HEK293 (cell line): ENCODE data around the gene LTBP1.

Experiments used
- CTCF ChIA-PET: fragments of 350-600 bp; formaldehyde crosslinking; extraction: SDS; loops from one replicate; lab custom pipeline; 2021; ENCODE audit warnings: antibody characterized with exemption; lab: Yijun Ruan, JAX
- POLR2A ChIA-PET: fragments of 300-600 bp; formaldehyde crosslinking; extraction: SDS; loops from one replicate; lab custom pipeline; 2020; ENCODE audit warnings: antibody characterized with exemption, inconsistent platforms; lab: Yijun Ruan, JAX
- H3K27ac ChIP-seq: fragments of 200-500 bp; sonication (Bioruptor generic); 2 replicates; pipeline ENCODE4 v1.5.1; 2014; ENCODE audit warnings: low read depth, low read length, control low read depth, inconsistent platforms; ENCODE audit errors: extremely low read depth
- H3K36me3 ChIP-seq, 2 experiments: fragments of 200-500 bp in 1 of 2; sonication (Bioruptor generic) in 1 of 2; 1 replicate in 1 of 2; 2 replicates in 1 of 2; pipeline ENCODE4 v1.5.1; 2014 to 2017; ENCODE audit warnings: inconsistent platforms in 2 of 2, low read length in 2 of 2; ENCODE audit not compliant: control insufficient read depth in 2 of 2, insufficient read depth in 1 of 2
- H3K4me1 ChIP-seq: fragments of 200-500 bp; sonication (Bioruptor generic); 2 replicates; pipeline ENCODE4 v1.5.1; 2014; ENCODE audit warnings: mild to moderate bottlenecking, low read length, inconsistent platforms; ENCODE audit not compliant: control insufficient read depth, insufficient read depth
- H3K4me3 ChIP-seq: 2 replicates; pipeline ENCODE4 v1.5.1; 2011; ENCODE audit warnings: low read depth, mild to moderate bottlenecking, control low read depth, low read length, moderate library complexity
- H3K9me3 ChIP-seq: fragments of 200-500 bp; sonication (Bioruptor generic); 2 replicates; pipeline ENCODE4 v1.5.1; 2014; ENCODE audit warnings: low read depth, low read length, inconsistent platforms; ENCODE audit not compliant: control insufficient read depth, insufficient read depth
- HIC1 ChIP-seq: fragments of 450-650 bp; formaldehyde crosslinking; IDR thresholded peaks from 2 replicates; pipeline ENCODE4 v1.5.1; 2016; ENCODE audit warnings: missing biosample characterization, missing genetic modification characterization
- PRDM4 ChIP-seq: fragments of 450-650 bp; formaldehyde crosslinking; IDR thresholded peaks from 2 replicates; pipeline ENCODE4 v1.5.1; 2017; ENCODE audit warnings: missing biosample characterization, missing genetic modification characterization
- ZBTB49 ChIP-seq: fragments of 450-650 bp; formaldehyde crosslinking; IDR thresholded peaks from 2 replicates; pipeline ENCODE4 v1.5.1; 2016; ENCODE audit warnings: missing biosample characterization, missing genetic modification characterization, low read depth
- ZIC2 ChIP-seq: fragments of 450-650 bp; formaldehyde crosslinking; IDR thresholded peaks from 2 replicates; pipeline ENCODE4 v1.5.1; 2016; ENCODE audit warnings: missing biosample characterization, missing genetic modification characterization
- ZNF155 ChIP-seq: fragments of 450-650 bp; formaldehyde crosslinking; IDR thresholded peaks from 2 replicates; pipeline ENCODE4 v1.5.1; 2016; ENCODE audit warnings: missing biosample characterization, missing genetic modification characterization
- ZNF302 ChIP-seq: fragments of 450-650 bp; formaldehyde crosslinking; IDR thresholded peaks from 2 replicates; pipeline ENCODE4 v1.5.1; 2016; ENCODE audit warnings: missing biosample characterization, missing genetic modification characterization, low read depth
- ZNF426 ChIP-seq: fragments of 450-650 bp; formaldehyde crosslinking; IDR thresholded peaks from 2 replicates; pipeline ENCODE4 v1.5.1; 2017; ENCODE audit warnings: missing biosample characterization, missing genetic modification characterization, mild to moderate bottlenecking, inconsistent platforms, moderate library complexity
- ZNF518A ChIP-seq: fragments of 450-650 bp; formaldehyde crosslinking; conservative IDR thresholded peaks from 2 replicates; pipeline ENCODE4 v1.5.1; 2016; ENCODE audit warnings: low read depth, missing biosample characterization, missing genetic modification characterization
- ZNF521 ChIP-seq: fragments of 450-650 bp; formaldehyde crosslinking; IDR thresholded peaks from 2 replicates; pipeline ENCODE4 v1.5.1; 2017; ENCODE audit warnings: missing biosample characterization, mild to moderate bottlenecking, missing genetic modification characterization
- ZNF585B ChIP-seq: fragments of 450-650 bp; formaldehyde crosslinking; IDR thresholded peaks from 2 replicates; pipeline ENCODE4 v1.5.1; 2016; ENCODE audit warnings: missing biosample characterization, missing genetic modification characterization
- ZNF621 ChIP-seq: fragments of 450-650 bp; formaldehyde crosslinking; IDR thresholded peaks from 2 replicates; pipeline ENCODE4 v1.5.1; 2017; ENCODE audit warnings: missing biosample characterization, missing genetic modification characterization
- ZNF747 ChIP-seq: fragments of 450-650 bp; formaldehyde crosslinking; IDR thresholded peaks from 2 replicates; pipeline ENCODE4 v1.5.1; 2016; ENCODE audit warnings: missing biosample characterization, missing genetic modification characterization
- TF ChIP-seq, protein P1 (sequence below): sonication (generic); formaldehyde crosslinking; IDR thresholded peaks from 2 replicates; pipeline ENCODE4 v1.8.1; 2022; ENCODE audit warnings: mild to moderate bottlenecking, moderate library complexity, missing genetic modification reagents
- TF ChIP-seq, protein P2 (sequence below): fragments of 450-650 bp; formaldehyde crosslinking; IDR thresholded peaks from 2 replicates; pipeline ENCODE4 v1.5.1; 2016; ENCODE audit warnings: missing biosample characterization, missing genetic modification characterization, borderline replicate concordance

Gene LTBP1

GRCh38 chr2:33180915-33181314 lies 234.2 kb downstream of the LTBP1 start:
- no peak for TF ChIP-seq ZNF302 (tag by site-specific recombination)
- TF ChIP-seq ZNF518A (tag by site-specific recombination): no peak
- TF ChIP-seq ZNF621: no peak
- no peak for TF ChIP-seq ZNF747
- TF ChIP-seq ZNF521 (tag by site-specific recombination): no peak
- TF ChIP-seq, protein P1, sequence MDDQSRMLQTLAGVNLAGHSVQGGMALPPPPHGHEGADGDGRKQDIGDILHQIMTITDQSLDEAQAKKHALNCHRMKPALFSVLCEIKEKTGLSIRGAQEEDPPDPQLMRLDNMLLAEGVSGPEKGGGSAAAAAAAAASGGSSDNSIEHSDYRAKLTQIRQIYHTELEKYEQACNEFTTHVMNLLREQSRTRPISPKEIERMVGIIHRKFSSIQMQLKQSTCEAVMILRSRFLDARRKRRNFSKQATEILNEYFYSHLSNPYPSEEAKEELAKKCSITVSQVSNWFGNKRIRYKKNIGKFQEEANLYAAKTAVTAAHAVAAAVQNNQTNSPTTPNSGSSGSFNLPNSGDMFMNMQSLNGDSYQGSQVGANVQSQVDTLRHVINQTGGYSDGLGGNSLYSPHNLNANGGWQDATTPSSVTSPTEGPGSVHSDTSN (CRISPR knock-in tag): no peak
- TF ChIP-seq ZNF155: no peak
- TF ChIP-seq PRDM4 (tag by site-specific recombination): no peak
- TF ChIP-seq, protein P2, sequence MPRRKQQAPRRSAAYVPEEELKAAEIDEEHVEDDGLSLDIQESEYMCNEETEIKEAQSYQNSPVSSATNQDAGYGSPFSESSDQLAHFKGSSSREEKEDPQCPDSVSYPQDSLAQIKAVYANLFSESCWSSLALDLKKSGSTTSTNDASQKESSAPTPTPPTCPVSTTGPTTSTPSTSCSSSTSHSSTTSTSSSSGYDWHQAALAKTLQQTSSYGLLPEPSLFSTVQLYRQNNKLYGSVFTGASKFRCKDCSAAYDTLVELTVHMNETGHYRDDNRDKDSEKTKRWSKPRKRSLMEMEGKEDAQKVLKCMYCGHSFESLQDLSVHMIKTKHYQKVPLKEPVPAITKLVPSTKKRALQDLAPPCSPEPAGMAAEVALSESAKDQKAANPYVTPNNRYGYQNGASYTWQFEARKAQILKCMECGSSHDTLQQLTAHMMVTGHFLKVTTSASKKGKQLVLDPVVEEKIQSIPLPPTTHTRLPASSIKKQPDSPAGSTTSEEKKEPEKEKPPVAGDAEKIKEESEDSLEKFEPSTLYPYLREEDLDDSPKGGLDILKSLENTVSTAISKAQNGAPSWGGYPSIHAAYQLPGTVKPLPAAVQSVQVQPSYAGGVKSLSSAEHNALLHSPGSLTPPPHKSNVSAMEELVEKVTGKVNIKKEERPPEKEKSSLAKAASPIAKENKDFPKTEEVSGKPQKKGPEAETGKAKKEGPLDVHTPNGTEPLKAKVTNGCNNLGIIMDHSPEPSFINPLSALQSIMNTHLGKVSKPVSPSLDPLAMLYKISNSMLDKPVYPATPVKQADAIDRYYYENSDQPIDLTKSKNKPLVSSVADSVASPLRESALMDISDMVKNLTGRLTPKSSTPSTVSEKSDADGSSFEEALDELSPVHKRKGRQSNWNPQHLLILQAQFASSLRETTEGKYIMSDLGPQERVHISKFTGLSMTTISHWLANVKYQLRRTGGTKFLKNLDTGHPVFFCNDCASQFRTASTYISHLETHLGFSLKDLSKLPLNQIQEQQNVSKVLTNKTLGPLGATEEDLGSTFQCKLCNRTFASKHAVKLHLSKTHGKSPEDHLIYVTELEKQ: no peak
- no peak for TF ChIP-seq ZBTB49 (tag by site-specific recombination)
- TF ChIP-seq ZNF585B (tag by site-specific recombination): no peak
- no peak for TF ChIP-seq ZIC2 (tag by site-specific recombination)
- no peak for TF ChIP-seq HIC1 (tag by site-specific recombination)
- TF ChIP-seq ZNF426 (tag by site-specific recombination): no peak
- Histone ChIP-seq H3K36me3 (no peaks in the 10 kb centered on the region), H3K27ac (no peak overlapping the region), H3K4me3 (no peak overlapping the region), H3K9me3 (no peaks in the 10 kb centered on the region), H3K4me1 (no peaks in the 10 kb centered on the region)
- POLR2A ChIA-PET: no interaction called here
- CTCF ChIA-PET: no interaction called here
